Mucosa of gallbladder (tissue), 1 donor: ENCODE data around the gene FAIM2. TPM values are rescaled to one million over a fixed set of nuclear protein-coding genes. Genes with fewer than 3 reads are reported as not detected.

Experiments
- DNase-seq: peaks from one replicate; pipeline ENCODE4 v3.0.0-alpha.2; 2020; ENCODE audit warnings: low spot score
- total RNA-seq: library from RNA; stranded (reverse); gene quantifications from one replicate; pipeline ENCODE4 v1.2.1, GENCODE V29; 2021
- donor health status: DM: no; HTN: no; CAD: no.

Gene FAIM2
- total RNA-seq, 1 donor from 2014 or later, result 13.0 TPM

DNA sequence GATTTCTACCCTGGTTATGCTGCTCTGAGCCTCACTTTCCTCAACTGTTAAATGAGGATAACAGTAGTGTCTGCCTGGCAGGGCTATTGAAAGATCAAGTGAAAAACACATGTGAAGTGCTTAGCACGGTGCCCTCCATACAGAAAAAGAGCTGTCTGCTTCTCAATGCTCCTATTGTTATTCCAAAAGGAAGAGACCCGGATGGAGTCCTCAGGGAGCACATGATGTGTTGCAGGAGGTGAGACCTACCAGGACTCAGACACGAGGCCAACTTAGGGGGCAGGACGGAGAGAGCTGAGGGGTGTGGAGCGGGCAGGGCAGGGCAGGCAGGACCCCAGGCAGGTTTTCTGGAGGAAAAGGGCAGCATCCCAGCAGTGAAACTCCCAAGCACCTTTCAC lies 8.9 kb downstream of the FAIM2 start:
- no peak for DNase-seq

DNA sequence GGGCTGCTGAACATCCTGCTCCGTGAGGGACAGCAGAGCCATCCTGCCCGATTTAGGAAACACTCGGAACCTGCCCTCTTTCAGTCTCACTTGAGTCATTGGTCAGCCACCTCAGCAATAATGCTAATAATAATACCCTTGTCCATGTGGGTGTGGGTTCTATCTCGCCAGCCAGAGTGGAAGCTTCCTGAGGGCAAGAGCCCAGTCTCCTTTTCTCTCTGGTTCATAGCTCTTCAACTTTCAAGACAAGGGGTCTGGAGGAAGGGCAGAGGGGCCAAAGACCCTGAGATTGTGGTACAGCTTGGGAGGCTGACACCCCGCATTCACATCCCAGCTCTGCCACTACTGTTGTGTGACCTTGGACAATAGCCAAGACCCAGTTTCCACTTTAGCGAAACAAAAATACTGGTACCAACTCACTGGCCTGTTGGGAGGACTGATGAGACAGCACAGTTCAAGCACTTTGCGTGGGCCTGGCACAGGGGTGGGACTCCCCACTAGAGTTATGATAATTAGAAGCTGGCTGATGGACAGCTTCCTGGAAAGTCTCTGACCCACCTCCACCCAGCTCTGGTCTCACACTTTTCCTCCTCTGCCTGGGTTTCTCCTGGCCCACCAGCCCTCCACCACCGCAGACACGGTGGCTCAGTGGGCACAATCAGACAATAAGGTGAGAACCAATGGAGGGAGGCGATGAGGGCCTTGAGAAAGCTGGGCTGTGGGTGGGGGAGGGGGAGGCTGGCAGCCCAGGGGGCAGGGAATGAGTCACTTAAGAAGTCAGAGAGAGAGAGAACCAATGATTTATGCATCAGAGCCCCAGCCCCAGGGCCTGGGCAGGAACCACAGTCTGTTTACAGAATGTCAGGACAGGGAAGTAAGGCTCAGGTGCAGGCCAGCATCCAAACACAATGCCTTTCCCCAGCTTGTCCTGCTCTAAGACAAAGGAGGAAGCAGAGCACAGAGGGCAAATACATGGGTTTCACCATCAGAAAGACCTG lies 9.6 kb downstream of the FAIM2 start:
- peak; percentile 64 for DNase-seq

DNA sequence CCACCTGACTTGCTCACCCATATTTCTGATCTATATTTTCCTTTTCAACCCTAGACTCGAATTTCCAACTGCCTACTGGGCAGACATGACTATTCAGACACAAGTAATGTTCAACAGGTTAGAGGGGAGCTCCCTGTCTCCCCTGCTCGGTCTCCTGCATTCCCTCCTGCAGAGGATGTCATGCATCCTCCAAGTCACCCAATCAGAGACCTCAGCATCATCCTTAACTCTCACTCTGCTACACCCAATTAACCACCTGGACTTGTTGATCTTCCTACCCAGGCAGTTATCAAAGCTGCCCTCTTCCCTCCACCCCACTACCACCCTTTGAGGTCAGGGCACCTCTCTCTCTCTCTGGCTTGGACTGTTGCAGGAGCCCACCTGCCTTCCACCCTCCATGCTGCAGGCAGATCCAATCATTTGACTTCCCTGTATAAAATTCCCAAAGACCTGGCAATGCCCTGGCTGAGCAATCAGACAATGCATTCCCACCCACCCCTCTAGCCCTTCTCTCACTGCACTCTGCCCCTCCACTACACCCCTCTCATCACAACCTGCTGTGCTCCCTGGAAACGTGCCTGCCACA lies 10.9 kb downstream of the FAIM2 start:
- no peak for DNase-seq

DNA sequence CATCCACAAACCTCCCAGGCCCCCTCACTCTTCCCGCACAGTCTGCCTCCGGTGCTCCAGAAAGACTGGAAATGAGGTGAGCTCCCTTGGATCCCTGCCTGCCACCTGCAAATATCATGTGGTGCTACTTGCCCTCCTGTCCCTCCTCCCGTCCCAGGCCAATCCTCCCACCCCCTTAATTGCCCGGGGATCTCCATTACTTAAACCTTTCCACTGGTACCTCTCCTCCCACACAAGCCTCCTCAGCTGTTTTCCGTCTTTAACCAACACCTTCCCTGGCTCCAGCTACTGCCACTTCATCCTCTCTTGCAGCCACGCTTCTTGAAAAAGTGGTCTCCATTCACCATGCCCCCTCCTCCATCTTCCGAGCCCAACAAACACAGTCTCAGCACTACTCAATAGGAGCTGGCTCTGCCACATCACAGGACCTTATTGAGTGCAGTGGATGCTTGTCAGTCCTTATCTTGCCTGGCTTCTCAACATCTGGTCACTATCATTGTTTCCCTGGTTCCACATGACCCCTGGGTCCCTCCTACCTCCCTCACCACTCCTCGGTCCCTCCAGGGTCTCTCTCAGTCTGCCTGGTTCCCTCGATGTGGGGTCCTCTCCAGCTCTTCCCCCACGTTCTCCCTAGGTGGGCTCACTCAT lies 11.5 kb downstream of the FAIM2 start:
- no peak for DNase-seq

GRCh38 chr12:49891476-49891875 lies 12.2 kb downstream of the FAIM2 start:
- DNase-seq, result no peak

- no peak for DNase-seq
These were observed 12.7 kb downstream of the FAIM2 start for GRCh38 chr12:49891012-49891411.

GRCh38 chr12:49890096-49890461 lies 13.6 kb downstream of the FAIM2 start:
- DNase-seq, result no peak

DNA sequence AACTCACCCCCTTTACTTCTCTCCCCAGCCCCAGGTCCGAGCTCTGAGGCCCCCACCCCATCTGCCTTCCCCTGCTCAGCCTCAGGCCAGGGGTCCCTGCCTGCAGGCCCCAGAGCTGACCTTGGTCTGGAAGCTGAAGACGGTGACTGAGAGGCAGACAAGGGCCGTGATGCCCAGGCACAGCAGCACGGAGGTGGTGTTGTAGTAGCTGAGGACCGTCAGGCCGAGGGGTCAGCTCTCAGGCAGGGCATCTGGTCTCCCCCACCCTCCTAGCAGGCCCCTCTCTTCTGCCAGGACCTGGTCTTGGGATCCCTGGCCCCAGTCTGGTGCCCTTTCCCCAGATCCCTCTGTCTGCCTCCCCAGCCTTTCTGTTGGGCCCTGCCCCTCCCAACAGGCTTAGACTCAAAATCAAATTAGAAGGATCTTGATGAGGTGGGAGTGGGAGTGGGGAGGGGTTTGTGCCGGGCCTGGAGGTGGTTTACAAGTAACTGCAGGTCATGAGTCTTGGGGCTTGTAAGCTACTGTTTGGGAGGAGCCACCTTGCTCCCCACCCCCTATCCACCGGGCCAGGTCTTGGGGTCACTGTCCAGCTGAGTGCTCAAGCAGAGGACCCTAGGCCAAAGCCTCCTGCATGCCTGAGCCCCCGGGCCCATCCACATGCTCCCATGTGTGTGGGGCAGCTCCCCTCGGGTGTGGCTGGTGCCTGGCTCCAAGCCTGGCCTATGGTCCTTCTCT lies 14.2 kb downstream of the FAIM2 start:
- DNase-seq, result no peak

GRCh38 chr12:49888461-49889151 lies 15.1 kb downstream of the FAIM2 start:
- no peak for DNase-seq

GRCh38 chr12:49887536-49888401 lies 15.9 kb downstream of the FAIM2 start:
- no peak for DNase-seq

DNA sequence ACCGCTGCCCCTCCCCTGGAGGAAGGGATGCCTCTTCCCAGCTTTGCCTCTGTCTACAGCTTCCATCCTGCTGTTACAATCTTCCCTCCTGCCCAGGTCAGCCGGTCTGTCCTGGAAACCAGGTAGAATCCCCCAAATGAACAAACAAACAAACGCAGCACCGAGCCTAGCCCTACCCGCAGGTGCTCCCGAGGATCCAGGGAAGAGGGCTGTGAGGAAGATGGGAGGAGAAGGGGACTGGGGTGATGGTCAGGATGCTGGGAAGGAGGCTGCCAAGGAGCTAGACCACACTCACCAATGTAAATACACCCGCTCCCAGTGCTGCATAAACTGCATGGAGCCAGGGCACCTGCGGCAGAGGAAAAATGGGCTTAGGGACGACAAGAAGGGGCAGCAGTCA lies 16.6 kb downstream of the FAIM2 start:
- no peak for DNase-seq

DNA sequence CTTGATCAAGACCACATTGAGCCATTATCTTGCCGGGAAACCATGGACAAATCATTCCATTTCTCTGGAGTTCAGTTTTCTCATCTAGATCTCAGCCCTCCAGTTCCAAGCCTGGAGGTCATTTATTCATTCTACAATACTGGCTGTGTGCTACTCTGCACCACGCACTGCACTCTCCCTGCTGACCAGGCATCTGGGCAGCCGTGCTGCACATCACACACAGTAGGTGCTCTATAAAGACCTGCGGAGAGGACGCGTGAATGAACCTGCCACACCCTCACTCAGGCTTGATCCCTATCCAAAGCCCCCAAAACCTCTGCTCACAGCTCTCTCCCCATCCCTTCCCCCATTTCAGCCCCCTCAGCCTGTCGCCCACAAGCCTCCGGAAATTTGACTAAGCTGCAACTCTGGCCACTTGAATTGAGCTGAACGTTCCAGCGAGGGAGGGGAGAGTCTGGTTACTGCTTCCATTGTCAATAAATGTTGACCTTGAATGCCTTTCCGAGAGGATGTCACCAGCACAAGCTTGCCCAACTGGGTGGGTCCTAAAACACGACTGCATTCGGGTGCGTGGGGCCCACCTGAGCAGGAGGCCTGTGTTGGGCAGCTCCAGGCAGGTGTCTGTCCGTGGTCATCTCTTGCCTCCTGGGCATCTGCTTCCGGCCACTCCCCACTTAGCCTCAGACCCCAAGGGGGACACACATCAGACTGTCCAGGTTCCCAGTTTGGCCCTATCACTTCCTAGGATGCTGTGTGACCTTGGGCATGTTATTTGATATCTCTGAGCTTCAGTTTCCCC lies 17.8 kb downstream of the FAIM2 start:
- no peak for DNase-seq

GRCh38 chr12:49885118-49885517 lies 18.6 kb downstream of the FAIM2 start:
- no peak for DNase-seq

GRCh38 chr12:49882851-49883464 lies 20.7 kb downstream of the FAIM2 start:
- no peak for DNase-seq

GRCh38 chr12:49882248-49882850 lies 21.4 kb downstream of the FAIM2 start:
- DNase-seq, result no peak

GRCh38 chr12:49881415-49882247 lies 22.1 kb downstream of the FAIM2 start:
- DNase-seq, result no peak

DNA sequence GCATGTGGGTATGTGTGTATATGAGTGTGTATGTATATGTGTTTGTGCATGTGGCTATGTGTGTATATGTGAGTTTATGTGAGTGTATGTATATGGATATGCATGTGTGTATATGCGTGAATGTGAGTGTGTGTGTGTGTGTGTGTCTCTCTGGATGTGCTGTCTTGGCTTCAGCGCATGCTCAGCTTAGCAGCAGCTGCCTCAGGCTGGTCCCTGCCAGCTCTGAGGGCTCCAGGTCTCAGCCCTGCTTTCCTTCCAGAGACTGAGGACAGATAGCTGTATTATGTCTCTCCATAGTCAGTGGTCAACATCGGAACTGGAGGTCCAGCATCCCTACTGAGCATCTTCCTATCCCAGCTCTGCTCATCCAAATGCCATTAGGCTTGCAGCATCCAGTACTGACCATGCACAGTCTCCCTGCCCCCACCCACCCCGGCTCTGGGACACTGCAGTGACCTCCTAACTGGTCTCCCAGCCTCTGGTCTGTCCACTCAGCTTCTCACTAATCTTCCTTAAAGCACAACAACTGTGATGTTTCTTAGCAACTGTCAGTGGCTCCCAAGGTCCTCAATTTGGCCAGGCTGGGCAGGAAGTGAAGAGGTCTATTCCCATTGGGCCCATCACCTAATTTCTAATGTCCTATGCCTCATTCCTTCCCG lies 22.8 kb downstream of the FAIM2 start:
- no peak for DNase-seq
